DOHH2 (cell line): ENCODE results near the gene KRT6C.

Experiments used
- H3F3A ChIP-seq: fragments of 200-600 bp; sonication (generic), shearing (Covaris generic); 2 replicates; pipeline ENCODE4 v1.6.0; 2016; ENCODE audit warnings: antibody characterized with exemption, mild to moderate bottlenecking; ENCODE audit not compliant: control insufficient read depth, insufficient read depth
- H3K27ac ChIP-seq: fragments of 200-600 bp; sonication (generic); 2 replicates; pipeline ENCODE4 v1.5.1; 2014; ENCODE audit warnings: low read depth, mild to moderate bottlenecking, low read length, moderate library complexity
- H3K27me3 ChIP-seq: fragments of 200-600 bp; sonication (generic); 2 replicates; pipeline ENCODE4 v1.6.1; 2014; ENCODE audit warnings: mild to moderate bottlenecking, low read length, mixed read lengths; ENCODE audit not compliant: control insufficient read depth
- H3K36me3 ChIP-seq: fragments of 200-600 bp; sonication (generic); 2 replicates; pipeline ENCODE4 v1.6.1; 2014; ENCODE audit warnings: mild to moderate bottlenecking, low read length, moderate library complexity, mixed read lengths; ENCODE audit not compliant: control insufficient read depth
- H3K4me1 ChIP-seq: fragments of 200-600 bp; sonication (generic); 2 replicates; pipeline ENCODE4 v1.6.1; 2014; ENCODE audit warnings: mild to moderate bottlenecking, low read length, mixed read lengths; ENCODE audit not compliant: control insufficient read depth
- H3K4me2 ChIP-seq: fragments of 200-600 bp; sonication (generic); 2 replicates; pipeline ENCODE4 v1.6.0; 2014; ENCODE audit warnings: mild to moderate bottlenecking, low read length, moderate library complexity
- H3K4me3 ChIP-seq: fragments of 200-600 bp; sonication (generic); 2 replicates; pipeline ENCODE4 v1.5.1; 2014; ENCODE audit warnings: mild to moderate bottlenecking, low read length, mixed read lengths
- H3K79me2 ChIP-seq: fragments of 200-600 bp; sonication (generic); 2 replicates; pipeline ENCODE4 v1.6.1; 2014; ENCODE audit warnings: mild to moderate bottlenecking, low read length, mixed read lengths; ENCODE audit not compliant: control insufficient read depth
- H3K9me2 ChIP-seq: fragments of 200-600 bp; sonication (generic); replicated peaks from 2 replicates; pipeline ENCODE4 v1.6.1; 2014; ENCODE audit warnings: mild to moderate bottlenecking, low read length, mixed read lengths; ENCODE audit not compliant: control insufficient read depth
- H3K9me3 ChIP-seq: fragments of 200-600 bp; sonication (generic); 2 replicates; pipeline ENCODE4 v1.6.1; 2014; ENCODE audit warnings: antibody characterized with exemption, low read length, mixed read lengths; ENCODE audit not compliant: control insufficient read depth, insufficient read depth
- H4K20me1 ChIP-seq: fragments of 200-600 bp; sonication (generic); 2 replicates; pipeline ENCODE4 v1.6.0; 2014; ENCODE audit warnings: low read depth, mild to moderate bottlenecking, antibody characterized with exemption, low read length, moderate library complexity; ENCODE audit not compliant: control insufficient read depth, insufficient read depth
- EZH2phosphoT487 ChIP-seq: fragments of 200-600 bp; sonication (generic); IDR thresholded peaks from 2 replicates; pipeline ENCODE4 v1.6.1; 2017; ENCODE audit warnings: borderline replicate concordance, mild to moderate bottlenecking, antibody characterized with exemption, low read length, moderate library complexity, mixed read lengths
- TF ChIP-seq, protein P1 (sequence below): fragments of 200-600 bp; sonication (generic); IDR thresholded peaks from one replicate; pipeline ENCODE4 v1.5.1; 2014; ENCODE audit warnings: antibody characterized with exemption, mild to moderate bottlenecking, low read depth, low read length; ENCODE audit not compliant: poor library complexity, severe bottlenecking

Gene KRT6C

DNA sequence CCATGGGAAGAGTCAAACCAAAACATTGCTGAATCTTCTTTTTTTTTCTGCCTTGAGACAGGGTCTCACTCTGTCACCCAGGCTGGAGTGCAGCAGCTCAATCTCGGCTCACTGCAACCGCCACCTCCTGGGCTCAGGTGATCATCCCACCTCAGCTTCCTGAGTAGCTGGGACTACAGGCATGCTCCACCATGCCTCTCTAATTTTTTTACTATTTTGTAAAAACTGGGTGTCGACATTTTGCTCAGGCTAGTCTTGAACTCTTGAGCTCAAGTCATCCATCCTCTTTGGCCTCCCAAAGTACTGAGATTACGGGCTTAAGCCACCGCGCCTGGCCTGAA lies 38.0 kb downstream of the KRT6C start:
- Histone ChIP-seq H3K79me2 (no peaks in the 10 kb centered on the region), H3K27ac (no peak overlapping the region), H3K4me3 (no peak overlapping the region), H3K9me2 (no peaks in the 10 kb centered on the region), H3K4me1 (no peaks in the 10 kb centered on the region), H3K9me3 (no peaks in the 10 kb centered on the region), H3K27me3 (no peaks in the 10 kb centered on the region), H3F3A (no peaks in the 10 kb centered on the region), H3K4me2 (no peak overlapping the region), H3K36me3 (no peaks in the 10 kb centered on the region), H4K20me1 (no peaks in the 10 kb centered on the region; the same call in 1 of the 2 replicates)
- no peak for TF ChIP-seq EZH2phosphoT487
- TF ChIP-seq, protein P1, sequence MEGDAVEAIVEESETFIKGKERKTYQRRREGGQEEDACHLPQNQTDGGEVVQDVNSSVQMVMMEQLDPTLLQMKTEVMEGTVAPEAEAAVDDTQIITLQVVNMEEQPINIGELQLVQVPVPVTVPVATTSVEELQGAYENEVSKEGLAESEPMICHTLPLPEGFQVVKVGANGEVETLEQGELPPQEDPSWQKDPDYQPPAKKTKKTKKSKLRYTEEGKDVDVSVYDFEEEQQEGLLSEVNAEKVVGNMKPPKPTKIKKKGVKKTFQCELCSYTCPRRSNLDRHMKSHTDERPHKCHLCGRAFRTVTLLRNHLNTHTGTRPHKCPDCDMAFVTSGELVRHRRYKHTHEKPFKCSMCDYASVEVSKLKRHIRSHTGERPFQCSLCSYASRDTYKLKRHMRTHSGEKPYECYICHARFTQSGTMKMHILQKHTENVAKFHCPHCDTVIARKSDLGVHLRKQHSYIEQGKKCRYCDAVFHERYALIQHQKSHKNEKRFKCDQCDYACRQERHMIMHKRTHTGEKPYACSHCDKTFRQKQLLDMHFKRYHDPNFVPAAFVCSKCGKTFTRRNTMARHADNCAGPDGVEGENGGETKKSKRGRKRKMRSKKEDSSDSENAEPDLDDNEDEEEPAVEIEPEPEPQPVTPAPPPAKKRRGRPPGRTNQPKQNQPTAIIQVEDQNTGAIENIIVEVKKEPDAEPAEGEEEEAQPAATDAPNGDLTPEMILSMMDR, result no peak

- Histone ChIP-seq H3K27ac (no peak overlapping the region), H3K4me2 (no peak overlapping the region), H3K9me2 (no peaks in the 10 kb centered on the region), H3K36me3 (no peaks in the 10 kb centered on the region), H3F3A (no peaks in the 10 kb centered on the region), H3K9me3 (no peaks in the 10 kb centered on the region), H4K20me1 (no peaks in the 10 kb centered on the region; the same call in 1 of the 2 replicates), H3K27me3 (no peaks in the 10 kb centered on the region), H3K79me2 (no peaks in the 10 kb centered on the region), H3K4me3 (no peak overlapping the region), H3K4me1 (no peaks in the 10 kb centered on the region)
- no peak for TF ChIP-seq EZH2phosphoT487
- TF ChIP-seq, protein P1, result no peak
Measured at GRCh38 chr12:52434760-52435530, 38.7 kb downstream of the KRT6C start.

GRCh38 chr12:52434081-52434733 lies 39.4 kb downstream of the KRT6C start, which contains the start of gene KRT75:
KRT75 (minus strand) TSS chr12:52434371; CDS start chr12:52434304, 67 bp downstream.
- no peaks in the 10 kb centered on the region for H3K9me2 ChIP-seq
- H3K36me3 ChIP-seq, result no peaks in the 10 kb centered on the region
- no peak within 1 kb of the TSS for H3K27ac ChIP-seq
- H3K4me3 ChIP-seq, result no peak within 1 kb of the TSS
- H3K4me2 ChIP-seq, result no peak within 1 kb of the TSS
- no peaks in the 10 kb centered on the region for H3K4me1 ChIP-seq
- H4K20me1 ChIP-seq, result no peaks in the 10 kb centered on the region; the same call in 1 of the 2 replicates
- H3F3A ChIP-seq, result no peaks in the 10 kb centered on the region
- TF ChIP-seq, protein P1, result no peak
- TF ChIP-seq EZH2phosphoT487, result no peak
- no peaks in the 10 kb centered on the region for H3K79me2 ChIP-seq
- H3K27me3 ChIP-seq, result no peaks in the 10 kb centered on the region
- no peaks in the 10 kb centered on the region for H3K9me3 ChIP-seq
